Body of pancreas (tissue), 4 donors: ENCODE results near the gene FXN. TPM values are rescaled to one million over a fixed set of nuclear protein-coding genes. Genes with fewer than 3 reads are reported as not detected.

Source experiments
- ATAC-seq: fragments of 150-250 bp; one replicate; pipeline ENCODE4 v1.9.1; 2016
- DNase-seq, 4 donors: peaks; one replicate each; pipeline ENCODE4 v3.0.0-alpha.2; 2019
- H3K27ac ChIP-seq, 4 donors: fragments of 200-600 bp; sonication (generic); 1 replicate in 3 of 4; 2 replicates in 1 of 4; pipeline versions ENCODE4 v1.5.1 to v1.6.1; 2016 to 2019; ENCODE audit warnings: mild to moderate bottlenecking in 1 of 4, mixed read lengths in 1 of 4, moderate library complexity in 1 of 4
- H3K27me3 ChIP-seq, 2 donors: fragments of 200-600 bp; sonication (generic); one replicate each; pipeline ENCODE4 v1.6.0; 2016; ENCODE audit warnings: mild to moderate bottlenecking in 1 of 2
- H3K36me3 ChIP-seq, 2 donors: fragments of 200-600 bp; sonication (generic); replicated peaks in 1 of 2; 2 replicates each; pipeline ENCODE4 v1.5.1; 2016; ENCODE audit warnings: low read depth in 2 of 2; ENCODE audit not compliant: insufficient read depth in 1 of 2
- H3K4me1 ChIP-seq: fragments of 200-600 bp; sonication (generic); one replicate; pipeline ENCODE4 v1.6.0; 2016
- H3K4me3 ChIP-seq, 2 donors: fragments of 200-600 bp; sonication (generic); 1 replicate in 1 of 2; 2 replicates in 1 of 2; pipeline ENCODE4 v1.5.1; 2016 to 2019
- H3K9me3 ChIP-seq, 3 donors: fragments of 200-600 bp; sonication (generic); 1 replicate in 2 of 3; 2 replicates in 1 of 3; pipeline ENCODE4 v1.5.1; 2016
- POLR2A ChIP-seq, 3 donors: fragments of 450-650 bp; IDR thresholded peaks; one replicate each; pipeline ENCODE4 v1.6.1; 2016; ENCODE audit warnings: antibody characterized with exemption in 3 of 3, mild to moderate bottlenecking in 2 of 3
- WGBS, 2 donors: methylation state at CpG; one replicate each; pipeline ENCODE4 v1.1.5; 2017; 5-methylcytosine and 5-hydroxymethylcytosine counted together
- intact Hi-C: fragments of 100-400 bp; cut with DNase I; formaldehyde crosslinking; loops from one replicate; pipeline ENCODE4 v1.15.1; 2023
- total RNA-seq, 2 donors: library from RNA; depleted of rRNA; stranded (reverse); fragments of >200 nt; gene quantifications; one replicate each; pipeline ENCODE4 v1.1.0, GENCODE V29; 2016
- TF ChIP-seq, protein P1 (sequence below), 7 experiments: fragments of 450-650 bp in 4 of 7; fragments of 200-600 bp in 3 of 7; sonication (generic) in 3 of 7; IDR thresholded peaks; one replicate each; pipeline ENCODE4 v1.5.1; 2016 to 2019; ENCODE audit warnings: antibody characterized with exemption in 7 of 7

FXN gene
- total RNA-seq, 2 donors from 2014 or later = 3.1 to 6.9 TPM

DNA sequence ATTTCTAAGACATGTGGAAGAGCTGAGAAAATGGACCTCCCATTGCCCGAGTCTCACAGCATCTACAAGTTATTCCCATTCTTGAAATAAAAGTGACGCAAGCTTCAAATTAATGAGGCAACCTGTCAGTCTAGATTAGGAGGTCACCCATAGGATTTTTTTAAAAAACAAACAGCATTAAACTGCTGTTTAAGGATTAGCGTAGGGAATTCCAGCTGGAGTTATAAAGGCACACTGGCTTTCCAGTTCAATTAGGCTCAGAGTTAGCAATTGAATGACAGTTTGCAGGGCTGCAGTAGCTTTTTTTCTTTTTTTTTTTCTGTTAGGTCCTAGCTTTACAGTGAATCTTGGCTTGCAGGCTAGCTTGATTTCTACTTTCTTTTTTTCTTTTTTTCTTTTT, 37.9 kb upstream of the FXN start:
- no peak for DNase-seq
- H3K27me3 ChIP-seq = no peaks in the 10 kb centered on the region
- ATAC-seq = peak; percentile 31
- H3K4me1 ChIP-seq = peaks cover 29% of the 10 kb centered on the region
- H3K9me3 ChIP-seq = no peaks in the 10 kb centered on the region
- no peak overlapping the region for H3K27ac ChIP-seq
- no peak overlapping the region for H3K4me3 ChIP-seq
- intact Hi-C loops = no loop called here
- no peaks in the 10 kb centered on the region for H3K36me3 ChIP-seq
- no peak for TF ChIP-seq POLR2A (IDR thresholded peaks at IDR 0.05)
- TF ChIP-seq, protein P1, sequence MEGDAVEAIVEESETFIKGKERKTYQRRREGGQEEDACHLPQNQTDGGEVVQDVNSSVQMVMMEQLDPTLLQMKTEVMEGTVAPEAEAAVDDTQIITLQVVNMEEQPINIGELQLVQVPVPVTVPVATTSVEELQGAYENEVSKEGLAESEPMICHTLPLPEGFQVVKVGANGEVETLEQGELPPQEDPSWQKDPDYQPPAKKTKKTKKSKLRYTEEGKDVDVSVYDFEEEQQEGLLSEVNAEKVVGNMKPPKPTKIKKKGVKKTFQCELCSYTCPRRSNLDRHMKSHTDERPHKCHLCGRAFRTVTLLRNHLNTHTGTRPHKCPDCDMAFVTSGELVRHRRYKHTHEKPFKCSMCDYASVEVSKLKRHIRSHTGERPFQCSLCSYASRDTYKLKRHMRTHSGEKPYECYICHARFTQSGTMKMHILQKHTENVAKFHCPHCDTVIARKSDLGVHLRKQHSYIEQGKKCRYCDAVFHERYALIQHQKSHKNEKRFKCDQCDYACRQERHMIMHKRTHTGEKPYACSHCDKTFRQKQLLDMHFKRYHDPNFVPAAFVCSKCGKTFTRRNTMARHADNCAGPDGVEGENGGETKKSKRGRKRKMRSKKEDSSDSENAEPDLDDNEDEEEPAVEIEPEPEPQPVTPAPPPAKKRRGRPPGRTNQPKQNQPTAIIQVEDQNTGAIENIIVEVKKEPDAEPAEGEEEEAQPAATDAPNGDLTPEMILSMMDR (IDR thresholded peaks at IDR 0.05) = no peak
- WGBS, 2 donors = 67 to 69% methylated on average over 3 of the region's 3 CpGs

GRCh38 chr9:68998385-68998784, 37.2 kb upstream of the FXN start:
- TF ChIP-seq POLR2A (IDR thresholded peaks at IDR 0.05) = no peak
- TF ChIP-seq, protein P1 (IDR thresholded peaks at IDR 0.05) = no peak
- Histone ChIP-seq H3K4me3 (no peak overlapping the region), H3K27me3 (no peaks in the 10 kb centered on the region), H3K27ac (no peak overlapping the region), H3K36me3 (no peaks in the 10 kb centered on the region), H3K9me3 (no peaks in the 10 kb centered on the region), H3K4me1 (peaks cover 29% of the 10 kb centered on the region)
- DNase-seq (no peak), ATAC-seq (no peak)
- WGBS, 2 donors = 59 to 60% methylated on average over 4 of the region's 4 CpGs
- intact Hi-C loops = no loop called here

- Histone ChIP-seq H3K4me1 (peaks cover 29% of the 10 kb centered on the region), H3K9me3 (no peaks in the 10 kb centered on the region), H3K27ac (no peak overlapping the region), H3K4me3 (no peak overlapping the region), H3K27me3 (no peaks in the 10 kb centered on the region), H3K36me3 (no peaks in the 10 kb centered on the region)
- TF ChIP-seq POLR2A (IDR thresholded peaks at IDR 0.05) = no peak
- WGBS, 2 donors = 66 to 82% methylated on average over 4 to 5 of the region's 5 CpGs
- DNase-seq = no peak
- ATAC-seq = no peak
- intact Hi-C loops = no loop called here
Observed at GRCh38 chr9:68998812-68999211, 36.7 kb upstream of the FXN start.

GRCh38 chr9:68999393-69000105, 36.0 kb upstream of the FXN start:
- peak; percentile 76 to 88 (median 81) for DNase-seq
- peak overlapping the region in 1 of 4 donors; percentile 0 for H3K27ac ChIP-seq
- TF ChIP-seq, protein P1 (IDR thresholded peaks at IDR 0.05) = peak; percentile 62 to 93 (median 91)
- no peak for TF ChIP-seq POLR2A (IDR thresholded peaks at IDR 0.05)

DNA sequence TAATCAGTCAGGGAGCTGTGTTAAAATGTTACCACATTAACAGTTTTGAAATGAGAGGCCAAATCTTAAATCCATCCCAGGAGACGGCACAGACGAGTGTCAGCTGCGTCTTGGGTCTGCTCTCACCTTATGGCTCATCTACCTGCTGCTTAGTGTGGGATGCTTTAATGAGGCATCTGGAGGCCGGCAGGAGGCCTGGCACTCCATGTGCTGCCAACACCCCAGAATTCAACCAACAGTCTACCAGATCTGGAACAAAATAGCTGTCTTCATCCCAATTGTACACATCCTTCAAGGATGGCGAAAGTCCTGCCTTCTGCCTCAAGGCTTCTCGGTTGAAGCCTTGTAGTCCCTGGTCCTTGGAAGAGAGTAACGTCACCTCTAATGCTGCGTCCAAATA, 33.6 kb upstream of the FXN start:
- intact Hi-C loops = no loop called here
- Histone ChIP-seq H3K27me3 (no peaks in the 10 kb centered on the region), H3K4me3 (no peak overlapping the region), H3K4me1 (peaks cover 24% of the 10 kb centered on the region), H3K36me3 (no peaks in the 10 kb centered on the region), H3K9me3 (no peaks in the 10 kb centered on the region), H3K27ac (no peak overlapping the region)
- ATAC-seq (no peak), DNase-seq (no peak)
- WGBS, 2 donors = 68 to 69% methylated on average over 7 to 8 of the region's 8 CpGs
- TF ChIP-seq, protein P1 (IDR thresholded peaks at IDR 0.05) = no peak
- no peak for TF ChIP-seq POLR2A (IDR thresholded peaks at IDR 0.05)

More at GRCh38 chr9:68999393-69000105, 36.0 kb upstream of the FXN start:
- Histone ChIP-seq H3K27me3 (no peaks in the 10 kb centered on the region), H3K36me3 (no peaks in the 10 kb centered on the region), H3K4me1 (peaks cover 29% of the 10 kb centered on the region), H3K9me3 (no peaks in the 10 kb centered on the region), H3K4me3 (no peak overlapping the region)
- WGBS, 2 donors = 29 to 36% methylated on average over 10 of the region's 10 CpGs
- ATAC-seq = peak; percentile 89
- intact Hi-C loops = no loop called here
